DND-41 (cell line): ENCODE results near the gene NUDT21.
A peak's percentile ranks its signal among the peaks of the same experiment; 100 is the strongest.
"Not testable (repeated sequence)": the region's sequence is repeated elsewhere in the genome, so short reads cannot be mapped to it uniquely, and the experiment has no call there.

Experiments used
- ATAC-seq: fragments of 200-7000 bp; cut with Tn5 transposase; 3 replicates; pipeline ENCODE4 v1.9.1; 2021; ENCODE audit warnings: low read depth; ENCODE audit not compliant: insufficient read depth
- DNase-seq: peaks from one replicate; pipeline ENCODE4 v3.0.0-alpha.2; 2020
- H2AFZ ChIP-seq: 2 replicates; pipeline ENCODE4 v1.6.0; 2012; ENCODE audit warnings: low read depth, low read length
- H3K27ac ChIP-seq: 2 replicates; pipeline ENCODE4 v1.5.1; 2012; ENCODE audit warnings: low read length, inconsistent platforms
- H3K27me3 ChIP-seq: fragments of 200-600 bp; sonication (generic); 2 replicates; pipeline ENCODE4 v1.6.0; 2012; ENCODE audit warnings: low read length, mild to moderate bottlenecking, inconsistent platforms; ENCODE audit not compliant: insufficient read depth, poor library complexity
- H3K36me3 ChIP-seq: 2 replicates; pipeline ENCODE4 v1.5.1; 2012; ENCODE audit warnings: low read length, inconsistent platforms; ENCODE audit not compliant: insufficient read depth
- H3K4me1 ChIP-seq: 2 replicates; pipeline ENCODE4 v1.5.1; 2012; ENCODE audit warnings: mild to moderate bottlenecking, low read length; ENCODE audit not compliant: insufficient read depth
- H3K4me2 ChIP-seq: 2 replicates; pipeline ENCODE4 v1.6.0; 2012; ENCODE audit warnings: mild to moderate bottlenecking, moderate library complexity, low read length, inconsistent platforms; ENCODE audit not compliant: insufficient read depth
- H3K4me3 ChIP-seq, 2 experiments: fragments of 200-600 bp in 1 of 2; shearing (Covaris generic) in 1 of 2; 2 replicates each; pipeline ENCODE4 v1.5.1; 2012 to 2016; ENCODE audit warnings: inconsistent platforms in 2 of 2, low read length in 2 of 2, mild to moderate bottlenecking in 2 of 2, low read depth in 1 of 2, moderate library complexity in 1 of 2
- H3K79me2 ChIP-seq: 2 replicates; pipeline ENCODE4 v1.6.0; 2012; ENCODE audit warnings: low read length, inconsistent platforms; ENCODE audit not compliant: insufficient read depth
- H3K9ac ChIP-seq: 2 replicates; pipeline ENCODE4 v1.6.0; 2012; ENCODE audit warnings: low read depth, mild to moderate bottlenecking, inconsistent platforms, low read length, moderate library complexity
- H3K9me3 ChIP-seq: 2 replicates; pipeline ENCODE4 v1.5.1; 2012; ENCODE audit warnings: low read length, moderate library complexity, mild to moderate bottlenecking, inconsistent platforms; ENCODE audit not compliant: insufficient read depth, severe bottlenecking
- H4K20me1 ChIP-seq: 2 replicates; pipeline ENCODE4 v1.6.0; 2012; ENCODE audit warnings: low read length; ENCODE audit not compliant: insufficient read depth
- CTCF ChIP-seq: IDR thresholded peaks from 2 replicates; pipeline ENCODE4 v1.5.1; 2012; ENCODE audit warnings: borderline replicate concordance, low read length, moderate library complexity, mild to moderate bottlenecking; ENCODE audit not compliant: poor library complexity, severe bottlenecking; ENCODE audit errors: extremely low read depth
- EZH2 ChIP-seq: IDR thresholded peaks from 3 replicates; pipeline ENCODE4 v1.6.1; 2012; ENCODE audit warnings: borderline replicate concordance, low read depth, mild to moderate bottlenecking, moderate library complexity, low read length, inconsistent platforms; ENCODE audit not compliant: severe bottlenecking

The NUDT21 gene

GRCh38 chr16:56450986-56451752 lies at the start of gene NUDT21, which contains the start of gene OGFOD1:
Gene NUDT21, minus strand, starts transcription at chr16:56451332. Its CDS starts 130 bp downstream, at chr16:56451202.
Gene OGFOD1, plus strand, starts transcription at chr16:56451554. Its CDS starts 59 bp downstream, at chr16:56451613.
- TF ChIP-seq EZH2 (no peak), CTCF (no peak)
- peaks cover 48% of the 10 kb centered on the region for H3K36me3 ChIP-seq
- peak within 1 kb of the TSS; percentile 94 for H2AFZ ChIP-seq
- peak within 1 kb of the TSS; percentile 76 for H3K9ac ChIP-seq
- DNase-seq (peak; percentile 96), ATAC-seq (peak; percentile 98)
- H3K27me3 ChIP-seq = no peaks in the 10 kb centered on the region
- H3K4me2 ChIP-seq = peak within 1 kb of the TSS; percentile 90
- peaks cover 76% of the 10 kb centered on the region for H3K79me2 ChIP-seq
- H3K4me1 ChIP-seq = peaks cover 54% of the 10 kb centered on the region
- H3K27ac ChIP-seq = peak within 1 kb of the TSS; percentile 83
- peaks cover 33% of the 10 kb centered on the region for H4K20me1 ChIP-seq
- peak within 1 kb of the TSS; percentile 36 to 60 for H3K4me3 ChIP-seq
- no peaks in the 10 kb centered on the region for H3K9me3 ChIP-seq

- TF ChIP-seq EZH2 = no peak
- H3K4me3 ChIP-seq = no peak overlapping the region
- no peak for DNase-seq
These were observed 42.7 kb upstream of the NUDT21 start for GRCh38 chr16:56493815-56494214.

GRCh38 chr16:56493126-56493525 lies 42.0 kb upstream of the NUDT21 start:
- Histone ChIP-seq H3K9me3 (no peaks in the 10 kb centered on the region), H3K4me3 (no peak overlapping the region), H3K4me2 (no peak overlapping the region), H4K20me1 (no peaks in the 10 kb centered on the region), H2AFZ (no peak overlapping the region), H3K79me2 (no peaks in the 10 kb centered on the region), H3K4me1 (no peaks in the 10 kb centered on the region), H3K36me3 (peaks cover 25% of the 10 kb centered on the region), H3K27ac (no peak overlapping the region), H3K27me3 (no peaks in the 10 kb centered on the region), H3K9ac (no peak overlapping the region)
- DNase-seq (no peak), ATAC-seq (no peak)
- no peak for TF ChIP-seq CTCF
- TF ChIP-seq EZH2 = no peak

More at GRCh38 chr16:56493815-56494214, 42.7 kb upstream of the NUDT21 start:
- Histone ChIP-seq H3K27me3 (no peaks in the 10 kb centered on the region), H2AFZ (no peak overlapping the region), H3K9ac (no peak overlapping the region), H3K4me2 (no peak overlapping the region), H3K36me3 (peaks cover 32% of the 10 kb centered on the region), H3K9me3 (no peaks in the 10 kb centered on the region), H3K27ac (no peak overlapping the region), H3K4me1 (no peaks in the 10 kb centered on the region), H3K79me2 (no peaks in the 10 kb centered on the region), H4K20me1 (no peaks in the 10 kb centered on the region)
- no peak for ATAC-seq

GRCh38 chr16:56491657-56492261 lies 40.6 kb upstream of the NUDT21 start:
- no peak overlapping the region for H3K4me3 ChIP-seq
- H4K20me1 ChIP-seq = no peaks in the 10 kb centered on the region
- H3K79me2 ChIP-seq = no peaks in the 10 kb centered on the region
- H3K9me3 ChIP-seq = no peaks in the 10 kb centered on the region
- no peak overlapping the region for H3K4me2 ChIP-seq
- peaks cover 11% of the 10 kb centered on the region; the same call in 1 of the 2 replicates for H3K36me3 ChIP-seq
- H2AFZ ChIP-seq = no peak overlapping the region
- ATAC-seq (no peak), DNase-seq (no peak)
- no peak for TF ChIP-seq EZH2
- no peak for TF ChIP-seq CTCF
- H3K27me3 ChIP-seq = no peaks in the 10 kb centered on the region
- H3K27ac ChIP-seq = no peak overlapping the region
- no peak overlapping the region for H3K9ac ChIP-seq
- no peaks in the 10 kb centered on the region for H3K4me1 ChIP-seq

GRCh38 chr16:56488868-56489267 lies 37.7 kb upstream of the NUDT21 start:
- peaks cover 18% of the 10 kb centered on the region for H3K36me3 ChIP-seq
- not testable (repeated sequence) for H3K9me3 ChIP-seq, ATAC-seq, H4K20me1 ChIP-seq, H3K27ac ChIP-seq, H3K9ac ChIP-seq, H3K4me3 ChIP-seq, H3K4me2 ChIP-seq, H3K27me3 ChIP-seq, DNase-seq, H3K79me2 ChIP-seq, H2AFZ ChIP-seq, H3K4me1 ChIP-seq
